ENCODE results near the gene RPS6KA4. TPM values are rescaled to one million over a fixed set of nuclear protein-coding genes. Genes with fewer than 3 reads are reported as not detected.

RPS6KA4 gene
- polyA plus RNA-seq, 1 donor (not counting 4 experiments of a cell fraction or from before 2014, with no cell fraction given): 52.4 TPM

- FAIRE-seq (no peak), DNase-seq (ENCODE audit: low read depth, low spot score) (no peak)
- Histone ChIP-seq H3K4me2 (ENCODE audit: control insufficient read depth, extremely low read depth, insufficient read depth, low read depth, low read length) (no peak overlapping the region), H3K27ac (ENCODE audit: control insufficient read depth, insufficient read depth, low read length) (no peak overlapping the region), H4K20me1 (ENCODE audit: control insufficient read depth, extremely low read depth, insufficient read depth, low read length) (no peaks in the 10 kb centered on the region), H3K27me3 (ENCODE audit: control insufficient read depth, extremely low read depth, insufficient read depth, low read length) (peaks cover 6% of the 10 kb centered on the region), H3K36me3 (ENCODE audit: control insufficient read depth in 2 of 2, extremely low read depth in 1 of 2, insufficient read depth in 2 of 2, low read length in 2 of 2) (no peaks in the 10 kb centered on the region), H3K79me2 (ENCODE audit: control insufficient read depth, insufficient read depth, low read length) (no peaks in the 10 kb centered on the region), H2AFZ (ENCODE audit: control insufficient read depth, low read length) (no peak overlapping the region), H3K4me1 (ENCODE audit: control insufficient read depth, extremely low read depth, insufficient read depth, low read length) (no peaks in the 10 kb centered on the region), H3K9me3 (ENCODE audit: control insufficient read depth, low read depth, low read length) (no peaks in the 10 kb centered on the region), H3K9me1 (ENCODE audit: control insufficient read depth, extremely low read depth, insufficient read depth, low read length) (no peaks in the 10 kb centered on the region), H3K4me3 (ENCODE audit: control insufficient read depth in 2 of 3, extremely low read depth in 1 of 3, insufficient read depth in 2 of 3, low read depth in 1 of 3, low read length in 3 of 3) (no peak overlapping the region), H3K9ac (ENCODE audit: control insufficient read depth, extremely low read depth, insufficient read depth, low read length) (no peak overlapping the region)
- no peak for TF ChIP-seq EZH2 (IDR thresholded peaks at IDR 0.05; ENCODE audit: low read length)
- TF ChIP-seq CTCF (optimal IDR thresholded peaks at IDR 0.05 in 1 of 3, IDR thresholded peaks at IDR 0.05 in 1 of 3, conservative IDR thresholded peaks at IDR 0.05 in 1 of 3; ENCODE audit: extremely low read depth in 1 of 3, insufficient read depth in 2 of 3, low read length in 3 of 3): no peak
- dilution Hi-C loops (cut with MboI; ENCODE audit: extremely low pct_ligation_motif_present, low sequenced_read_pairs): no loop called here
These were observed 50.9 kb downstream of the RPS6KA4 start for GRCh38 chr11:64409707-64410403.

GRCh38 chr11:64410404-64410734, 51.4 kb downstream of the RPS6KA4 start:
- H3K4me2 ChIP-seq (ENCODE audit: control insufficient read depth, extremely low read depth, insufficient read depth, low read depth, low read length): no peak overlapping the region
- dilution Hi-C loops (cut with MboI; ENCODE audit: extremely low pct_ligation_motif_present, low sequenced_read_pairs): no loop called here
- TF ChIP-seq CTCF (optimal IDR thresholded peaks at IDR 0.05 in 1 of 3, IDR thresholded peaks at IDR 0.05 in 1 of 3, conservative IDR thresholded peaks at IDR 0.05 in 1 of 3; ENCODE audit: extremely low read depth in 1 of 3, insufficient read depth in 2 of 3, low read length in 3 of 3) (no peak), EZH2 (IDR thresholded peaks at IDR 0.05; ENCODE audit: low read length) (no peak)

More at GRCh38 chr11:64410404-64410734, 51.4 kb downstream of the RPS6KA4 start:
- no peaks in the 10 kb centered on the region for H4K20me1 ChIP-seq (ENCODE audit: control insufficient read depth, extremely low read depth, insufficient read depth, low read length)
- no peak for DNase-seq (ENCODE audit: low read depth, low spot score)
- H3K27ac ChIP-seq (ENCODE audit: control insufficient read depth, insufficient read depth, low read length): no peak overlapping the region
- H3K9me1 ChIP-seq (ENCODE audit: control insufficient read depth, extremely low read depth, insufficient read depth, low read length): no peaks in the 10 kb centered on the region
- no peak overlapping the region for H3K9ac ChIP-seq (ENCODE audit: control insufficient read depth, extremely low read depth, insufficient read depth, low read length)
- H3K4me3 ChIP-seq (ENCODE audit: control insufficient read depth in 2 of 3, extremely low read depth in 1 of 3, insufficient read depth in 2 of 3, low read depth in 1 of 3, low read length in 3 of 3): no peak overlapping the region
- no peaks in the 10 kb centered on the region for H3K4me1 ChIP-seq (ENCODE audit: control insufficient read depth, extremely low read depth, insufficient read depth, low read length)
- H3K36me3 ChIP-seq (ENCODE audit: control insufficient read depth in 2 of 2, extremely low read depth in 1 of 2, insufficient read depth in 2 of 2, low read length in 2 of 2): no peaks in the 10 kb centered on the region
- H3K9me3 ChIP-seq (ENCODE audit: control insufficient read depth, low read depth, low read length): no peaks in the 10 kb centered on the region
- H3K79me2 ChIP-seq (ENCODE audit: control insufficient read depth, insufficient read depth, low read length): no peaks in the 10 kb centered on the region
- FAIRE-seq: no peak
- H3K27me3 ChIP-seq (ENCODE audit: control insufficient read depth, extremely low read depth, insufficient read depth, low read length): peaks cover 6% of the 10 kb centered on the region
- no peak overlapping the region for H2AFZ ChIP-seq (ENCODE audit: control insufficient read depth, low read length)
